ENCODE results near the gene MED31. TPM values are rescaled to one million over a fixed set of nuclear protein-coding genes. Genes with fewer than 3 reads are reported as not detected.
"Not testable (repeated sequence)": the region's sequence is repeated elsewhere in the genome, so short reads cannot be mapped to it uniquely, and the experiment has no call there.

Gene MED31
- total RNA-seq, 2 donors from 2014 or later = 12.8 to 16.6 TPM

GRCh38 chr17:6657633-6658287 is 6.4 kb upstream of the MED31 start:
- H3K27ac Mint-ChIP-seq = no peak overlapping the region
- no peaks in the 10 kb centered on the region for H3K36me3 Mint-ChIP-seq (ENCODE audit: low read depth)
- H3K27me3 Mint-ChIP-seq (ENCODE audit: insufficient read depth) = peaks cover 74% of the 10 kb centered on the region
- 82 to 93% methylated on average over 9 to 18 of the region's 18 CpGs for whole genome bisulfite sequencing, 2 experiments (ENCODE audit: insufficient coverage in 1 of 2, insufficient read length in 1 of 2)
- Histone ChIP-seq H3K4me3 (ENCODE audit: low read length) (peak overlapping the region; percentile 74), H3K9ac (ENCODE audit: extremely low read depth, low read length, poor library complexity, severe bottlenecking) (no peak overlapping the region), H3K9me3 (ENCODE audit: control insufficient read depth, low read length) (no peaks in the 10 kb centered on the region), H3K27ac (ENCODE audit: low read depth, low read length) (no peak overlapping the region), H3K4me1 (ENCODE audit: control insufficient read depth, insufficient read depth, low read length) (no peaks in the 10 kb centered on the region), H3K27me3 (ENCODE audit: control insufficient read depth, insufficient read depth, low read length, poor library complexity, severe bottlenecking) (peaks cover 55% of the 10 kb centered on the region), H3K36me3 (ENCODE audit: control insufficient read depth, insufficient read depth, low read length) (no peaks in the 10 kb centered on the region)
- DNase-seq = no peak
- peak overlapping the region; percentile 63 for H3K4me3 Mint-ChIP-seq
- TF ChIP-seq CTCF (conservative IDR thresholded peaks at IDR 0.05) = no peak
- H3K4me1 Mint-ChIP-seq = peaks cover 20% of the 10 kb centered on the region
- H3K9me3 Mint-ChIP-seq = no peaks in the 10 kb centered on the region

GRCh38 chr17:6656797-6657632 is 5.6 kb upstream of the MED31 start:
- H3K27ac Mint-ChIP-seq; H3K36me3 ChIP-seq (ENCODE audit: control insufficient read depth, insufficient read depth, low read length); H3K9ac ChIP-seq (ENCODE audit: extremely low read depth, low read length, poor library complexity, severe bottlenecking); H3K9me3 Mint-ChIP-seq; H3K4me1 ChIP-seq (ENCODE audit: control insufficient read depth, insufficient read depth, low read length); H3K36me3 Mint-ChIP-seq (ENCODE audit: low read depth); H3K27ac ChIP-seq (ENCODE audit: low read depth, low read length); H3K9me3 ChIP-seq (ENCODE audit: control insufficient read depth, low read length): not testable (repeated sequence)
- Mint-ChIP-seq H3K27me3 (ENCODE audit: insufficient read depth) (peaks cover 81% of the 10 kb centered on the region), H3K4me1 (peaks cover 20% of the 10 kb centered on the region), H3K4me3 (peak overlapping the region; percentile 63)
- DNase-seq = peak; percentile 88
- Histone ChIP-seq H3K4me3 (ENCODE audit: low read length) (peak overlapping the region; percentile 74), H3K27me3 (ENCODE audit: control insufficient read depth, insufficient read depth, low read length, poor library complexity, severe bottlenecking) (peaks cover 55% of the 10 kb centered on the region)
- 6 to 10% methylated on average over 9 to 31 of the region's 55 CpGs for WGBS, 2 experiments (ENCODE audit: insufficient coverage in 1 of 2, insufficient read length in 1 of 2)

- Histone ChIP-seq H3K27me3 (ENCODE audit: control insufficient read depth, insufficient read depth, low read length, poor library complexity, severe bottlenecking) (peaks cover 48% of the 10 kb centered on the region), H3K4me3 (ENCODE audit: low read length) (peak overlapping the region; percentile 98)
- not testable (repeated sequence) for DNase-seq; H3K36me3 Mint-ChIP-seq (ENCODE audit: low read depth); H3K36me3 ChIP-seq (ENCODE audit: control insufficient read depth, insufficient read depth, low read length); H3K9ac ChIP-seq (ENCODE audit: extremely low read depth, low read length, poor library complexity, severe bottlenecking); H3K27ac ChIP-seq (ENCODE audit: low read depth, low read length); H3K9me3 Mint-ChIP-seq; H3K27ac Mint-ChIP-seq; H3K9me3 ChIP-seq (ENCODE audit: control insufficient read depth, low read length); H3K4me1 ChIP-seq (ENCODE audit: control insufficient read depth, insufficient read depth, low read length)
- Mint-ChIP-seq H3K4me1 (peaks cover 20% of the 10 kb centered on the region), H3K4me3 (peak overlapping the region; percentile 63), H3K27me3 (ENCODE audit: insufficient read depth) (peaks cover 76% of the 10 kb centered on the region)
- WGBS, 2 experiments (ENCODE audit: insufficient coverage in 1 of 2, insufficient read length in 1 of 2) = 1% methylated on average over 19 of the region's 41 CpGs; no CpG with 5 or more reads in 1 of the 2 experiments
Observed at GRCh38 chr17:6655732-6656361, 4.4 kb upstream of the MED31 start.

Measured in endodermal cell (in vitro differentiated cells).